Stimulated activated naive CD8-positive, alpha-beta T cell treated with anti-CD3 and anti-CD28 coated beads, Interleukin-15, Interleukin-2, amounts not matched to agents 100 ng/mL and 50 ng/mL, for 24 hours (primary cell): ENCODE data around the gene ZMYND19.
"Not testable (repeated sequence)": the region's sequence is repeated elsewhere in the genome, so short reads cannot be mapped to it uniquely, and the experiment has no call there.

Source experiments
- H3K27ac Mint-ChIP-seq: one replicate; pipeline ENCODE4 v1.8.0; 2021; ENCODE audit warnings: mild to moderate bottlenecking, mixed read lengths
- H3K27me3 Mint-ChIP-seq: one replicate; pipeline ENCODE4 v1.8.0; 2021; ENCODE audit warnings: mixed read lengths
- H3K36me3 Mint-ChIP-seq: one replicate; pipeline ENCODE4 v1.8.0; 2021; ENCODE audit warnings: low read depth, mixed read lengths
- H3K4me1 Mint-ChIP-seq: one replicate; pipeline ENCODE4 v1.8.0; 2021; ENCODE audit warnings: low read depth, mixed read lengths
- H3K4me3 Mint-ChIP-seq: one replicate; pipeline ENCODE4 v1.8.0; 2021; ENCODE audit warnings: mild to moderate bottlenecking, mixed read lengths
- H3K9me3 Mint-ChIP-seq: one replicate; pipeline ENCODE4 v1.8.0; 2021; ENCODE audit warnings: mixed read lengths

ZMYND19 gene

DNA sequence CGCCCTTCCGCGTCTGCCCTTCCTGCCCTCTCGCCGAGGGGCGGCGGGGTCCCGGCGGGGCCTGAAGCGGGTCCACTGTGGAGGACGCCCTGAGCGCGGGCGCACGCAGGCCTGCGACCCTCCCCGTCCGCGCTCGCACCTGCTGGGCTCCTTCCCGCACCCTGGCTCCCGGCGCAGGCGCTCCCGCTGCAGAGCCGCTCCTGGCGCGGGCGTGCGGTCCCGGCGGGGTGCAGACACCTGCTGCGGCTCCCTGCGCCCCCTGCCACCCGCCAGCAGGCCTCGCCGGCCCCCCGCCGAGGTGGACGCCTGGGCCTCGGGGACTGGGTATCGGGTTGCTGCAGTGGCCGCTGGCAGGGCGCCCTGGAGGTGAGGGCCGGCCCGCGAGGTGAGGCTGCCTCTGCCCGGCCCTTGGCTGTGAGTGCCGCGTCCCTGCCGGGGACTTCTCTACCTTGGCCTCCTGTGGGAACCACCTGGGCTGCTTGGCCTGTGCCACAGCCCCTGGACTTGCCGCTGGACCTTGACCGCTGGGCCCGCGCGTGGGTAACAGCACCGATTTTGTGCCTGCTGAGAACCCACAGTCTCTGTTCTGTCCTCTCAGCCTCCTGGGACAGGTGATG lies 15.8 kb upstream of the ZMYND19 start:
- Mint-ChIP-seq H3K27ac (no peak overlapping the region), H3K27me3 (no peaks in the 10 kb centered on the region), H3K4me1 (peaks cover 25% of the 10 kb centered on the region), H3K4me3 (peak overlapping the region; percentile 85), H3K9me3 (no peaks in the 10 kb centered on the region), H3K36me3 (no peaks in the 10 kb centered on the region)

DNA sequence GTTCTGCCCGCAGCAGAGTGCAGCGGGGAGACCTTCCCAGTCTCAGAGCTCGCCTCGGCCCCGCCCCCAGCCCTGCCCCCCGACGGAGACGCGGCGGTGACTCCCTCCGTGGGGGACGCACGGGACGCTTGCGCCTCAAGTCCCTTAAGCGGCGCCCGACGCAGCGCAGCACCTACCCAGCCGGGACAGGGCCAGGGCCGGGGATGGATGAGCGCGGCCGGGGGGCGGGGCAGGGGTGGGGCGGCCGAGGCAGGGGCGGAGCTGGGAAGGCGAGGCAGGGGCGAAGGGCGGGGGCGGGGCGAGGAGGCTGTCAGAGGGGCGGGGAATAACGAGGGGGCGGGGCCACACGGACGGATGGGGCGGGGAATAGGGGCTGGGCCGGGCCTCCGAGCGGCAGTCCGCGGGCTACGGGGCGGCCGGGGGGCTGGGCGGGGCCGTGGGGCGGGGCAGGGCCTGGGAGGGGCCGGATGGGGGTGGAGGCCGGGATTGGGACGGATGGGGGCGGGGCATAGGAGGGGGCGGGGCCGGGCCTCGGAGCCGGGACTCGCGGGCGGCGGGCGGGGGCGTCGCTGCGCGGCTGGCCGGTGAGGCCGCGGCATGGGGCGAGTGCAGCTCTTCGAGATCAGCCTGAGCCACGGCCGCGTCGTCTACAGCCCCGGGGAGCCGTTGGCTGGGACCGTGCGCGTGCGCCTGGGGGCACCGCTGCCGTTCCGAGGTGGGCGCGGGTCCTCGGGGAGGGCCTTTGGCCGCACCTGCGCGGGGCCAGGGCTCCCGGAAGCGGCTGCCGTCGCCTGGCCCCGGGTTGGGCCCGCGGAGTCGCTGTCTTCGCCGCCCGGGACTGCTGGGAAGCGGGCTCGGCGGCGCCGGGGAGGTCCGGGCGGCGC lies 15.1 kb upstream of the ZMYND19 start, which contains the start of gene ARRDC1:
ARRDC1 (plus strand) TSS at position 566 of the 884 bp plus-strand sequence; CDS start at position 598, 32 bp downstream.
- Mint-ChIP-seq H3K36me3 (no peaks in the 10 kb centered on the region), H3K4me3 (peak within 1 kb of the TSS; percentile 85), H3K4me1 (peaks cover 22% of the 10 kb centered on the region), H3K27ac (no peak within 1 kb of the TSS), H3K27me3 (no peaks in the 10 kb centered on the region), H3K9me3 (no peaks in the 10 kb centered on the region)

DNA sequence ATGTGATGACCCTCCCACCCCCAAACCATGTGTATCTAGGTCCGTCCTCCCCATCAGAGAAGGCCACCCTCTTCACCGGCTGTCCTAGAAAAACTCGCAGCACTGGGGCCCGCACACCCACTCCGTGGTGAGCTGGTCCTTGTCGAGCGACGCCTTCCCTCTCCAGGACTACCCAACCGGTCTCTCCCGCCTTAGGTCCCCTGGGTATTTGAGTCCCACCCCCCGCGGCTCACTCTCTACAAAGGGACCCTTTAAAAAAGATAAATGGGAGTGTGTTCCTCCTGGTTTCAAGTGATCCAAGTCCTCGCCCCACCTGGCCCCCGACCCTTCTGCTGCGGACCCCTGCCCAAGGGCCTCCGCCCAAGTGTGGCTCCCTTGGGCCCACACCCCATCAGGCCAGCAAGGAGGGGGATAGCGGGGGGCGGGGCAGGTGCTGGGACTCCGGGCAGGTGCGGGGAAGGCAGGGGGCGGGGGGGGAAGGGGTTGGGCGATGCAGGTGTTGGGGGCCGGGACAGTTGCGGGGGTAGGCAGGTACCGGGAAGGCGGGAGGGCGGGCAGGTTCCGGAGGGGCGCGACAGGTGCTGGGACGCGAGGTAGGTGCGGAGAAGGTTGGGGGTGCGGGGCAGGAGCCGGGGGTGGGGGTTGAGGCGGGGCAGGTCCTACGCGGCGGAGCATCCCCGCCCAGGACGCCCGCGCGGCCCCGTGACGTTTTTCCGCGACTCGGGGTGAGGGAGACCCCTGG lies 14.2 kb upstream of the ZMYND19 start:
- H3K4me1 Mint-ChIP-seq, result peaks cover 22% of the 10 kb centered on the region
- H3K9me3 Mint-ChIP-seq, result no peaks in the 10 kb centered on the region
- H3K27me3 Mint-ChIP-seq, result no peaks in the 10 kb centered on the region
- H3K4me3 Mint-ChIP-seq, result peak overlapping the region; percentile 13
- H3K27ac Mint-ChIP-seq, result no peak overlapping the region
- no peaks in the 10 kb centered on the region for H3K36me3 Mint-ChIP-seq

DNA sequence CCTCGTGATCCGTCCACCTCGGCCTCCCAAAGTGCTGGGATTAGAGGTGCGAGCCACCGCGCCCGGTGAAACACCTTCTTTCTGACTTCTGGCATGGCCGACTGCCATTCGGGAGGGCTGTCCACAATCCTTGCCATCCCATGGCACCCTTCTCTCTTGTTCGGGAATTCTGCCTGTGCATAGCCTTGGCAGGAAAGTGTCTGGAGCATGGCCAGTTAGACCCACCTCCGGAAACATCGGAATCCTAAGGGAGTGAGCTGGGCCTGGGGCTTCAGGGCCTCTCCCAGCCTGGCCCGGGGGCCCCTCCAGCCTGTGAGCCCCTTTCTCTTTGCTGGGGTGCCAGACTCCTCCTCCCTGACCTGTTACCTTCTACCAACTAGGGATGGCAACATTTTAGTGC lies 13.6 kb upstream of the ZMYND19 start:
- peaks cover 22% of the 10 kb centered on the region for H3K4me1 Mint-ChIP-seq
- H3K4me3 Mint-ChIP-seq, result peak overlapping the region; percentile 13
- H3K36me3 Mint-ChIP-seq, result no peaks in the 10 kb centered on the region
- no peak overlapping the region for H3K27ac Mint-ChIP-seq
- H3K27me3 Mint-ChIP-seq, result no peaks in the 10 kb centered on the region
- no peaks in the 10 kb centered on the region for H3K9me3 Mint-ChIP-seq

DNA sequence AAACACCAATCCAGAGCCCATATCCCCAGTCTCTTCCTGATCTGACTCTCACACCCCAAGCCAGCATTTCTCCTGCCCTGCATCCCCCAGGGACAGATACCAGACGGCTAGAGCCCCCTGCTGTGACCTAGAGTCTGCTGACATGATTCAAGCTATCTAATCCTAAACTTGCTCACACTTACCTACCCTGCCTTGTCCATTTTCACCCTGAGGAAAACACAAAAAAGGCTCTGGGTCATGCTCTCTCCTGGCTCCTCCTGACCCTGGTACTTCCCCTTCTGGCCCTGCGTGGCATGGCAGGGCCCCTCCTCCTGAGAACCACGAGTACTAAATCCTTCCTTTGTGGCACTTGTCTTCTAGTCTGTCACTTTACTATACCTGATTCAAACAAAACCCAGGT lies 12.3 kb upstream of the ZMYND19 start:
- Mint-ChIP-seq H3K9me3 (no peaks in the 10 kb centered on the region), H3K36me3 (no peaks in the 10 kb centered on the region), H3K27ac (peak overlapping the region; percentile 9), H3K4me3 (no peak overlapping the region), H3K4me1 (peaks cover 21% of the 10 kb centered on the region), H3K27me3 (no peaks in the 10 kb centered on the region)

DNA sequence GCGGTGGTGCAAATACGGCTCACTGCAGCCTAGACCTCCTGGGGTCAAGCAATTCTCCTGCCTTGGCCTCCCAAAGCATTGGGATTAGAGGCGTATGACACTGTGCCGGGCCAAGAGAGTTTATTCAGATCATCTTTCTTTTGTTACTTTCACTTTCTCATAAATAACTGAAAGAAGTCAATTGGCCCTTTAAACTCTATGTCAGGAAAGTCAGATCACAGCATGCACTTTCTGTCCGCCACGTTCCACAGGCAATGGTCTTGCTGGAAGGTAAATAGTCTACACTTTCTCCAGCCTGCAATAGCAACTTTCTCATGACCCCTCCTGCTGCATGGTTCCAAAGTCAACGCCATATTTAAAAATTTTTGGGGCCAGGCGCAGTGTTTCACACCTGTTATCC lies 8.6 kb upstream of the ZMYND19 start:
- Mint-ChIP-seq H3K27ac (no peak overlapping the region), H3K4me1 (peaks cover 6% of the 10 kb centered on the region), H3K27me3 (no peaks in the 10 kb centered on the region)

DNA sequence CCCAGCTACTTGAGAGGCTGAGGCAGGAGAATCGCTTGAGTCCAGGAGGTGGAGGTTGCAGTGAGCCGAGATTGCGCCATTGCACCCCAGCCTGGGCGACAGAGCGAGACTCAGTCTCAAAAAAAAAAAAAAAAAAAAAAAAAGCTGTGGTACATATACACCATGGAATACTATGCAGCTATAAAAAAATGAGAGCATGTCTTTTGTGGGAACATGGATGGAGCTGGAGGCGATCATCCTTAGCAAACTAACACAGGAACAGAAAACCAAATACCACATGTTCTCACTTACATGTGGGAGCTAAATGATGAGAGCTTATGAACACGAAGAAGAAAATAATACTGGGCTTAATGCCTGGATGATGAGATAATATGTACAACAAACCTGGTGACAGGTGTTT lies 6.3 kb upstream of the ZMYND19 start:
- not testable (repeated sequence) for H3K36me3 Mint-ChIP-seq, H3K4me3 Mint-ChIP-seq, H3K27me3 Mint-ChIP-seq, H3K9me3 Mint-ChIP-seq, H3K27ac Mint-ChIP-seq, H3K4me1 Mint-ChIP-seq

More for the DNA sequence above, 8.6 kb upstream of the ZMYND19 start:
- H3K4me3 Mint-ChIP-seq, result no peak overlapping the region
- no peaks in the 10 kb centered on the region for H3K9me3 Mint-ChIP-seq
- H3K36me3 Mint-ChIP-seq, result no peaks in the 10 kb centered on the region

DNA sequence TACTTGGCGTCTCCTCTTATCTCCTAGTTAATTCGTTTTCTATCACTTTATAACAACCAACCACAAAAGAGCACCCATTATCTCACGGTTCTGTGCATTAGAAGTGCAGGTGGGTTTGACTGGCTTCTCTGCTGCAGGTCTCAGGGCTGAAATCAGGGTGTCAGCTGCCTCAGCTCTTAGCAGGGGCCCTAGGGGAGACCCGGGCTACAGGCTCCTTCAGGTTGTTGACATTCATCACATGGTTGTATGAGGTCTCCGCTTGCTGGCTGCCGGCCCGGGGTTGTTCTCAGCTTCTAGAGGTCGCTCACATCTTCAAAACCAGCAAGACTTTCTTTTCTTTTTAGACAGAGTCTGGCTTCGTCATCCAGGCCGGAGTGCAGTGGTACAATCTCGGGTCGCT lies 2.9 kb upstream of the ZMYND19 start:
- Mint-ChIP-seq H3K27ac (no peak overlapping the region), H3K36me3 (peaks cover 5% of the 10 kb centered on the region), H3K27me3 (no peaks in the 10 kb centered on the region), H3K4me1 (peaks cover 17% of the 10 kb centered on the region), H3K9me3 (no peaks in the 10 kb centered on the region), H3K4me3 (no peak overlapping the region)

DNA sequence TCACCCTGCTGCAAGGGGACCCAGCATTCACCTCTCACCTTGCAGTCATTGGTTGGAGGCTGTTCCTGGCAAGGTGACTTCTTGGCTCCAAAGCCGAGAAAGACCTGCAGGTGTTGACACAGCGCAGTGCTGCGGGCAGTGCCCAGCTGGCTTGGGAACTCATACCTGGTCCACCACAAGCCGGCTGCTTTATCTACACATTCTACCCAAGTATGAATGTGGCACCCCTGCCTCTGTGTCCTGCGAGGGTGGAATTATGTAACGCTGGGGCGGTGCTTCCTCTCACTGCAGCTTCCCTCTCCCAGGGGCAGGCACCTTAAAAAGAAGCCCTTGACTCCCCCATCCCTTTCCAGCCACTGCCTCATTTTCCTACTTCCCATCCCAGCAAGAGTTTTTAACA lies 2.5 kb upstream of the ZMYND19 start:
- H3K36me3 Mint-ChIP-seq, result peaks cover 9% of the 10 kb centered on the region
- H3K27ac Mint-ChIP-seq, result no peak overlapping the region
- H3K27me3 Mint-ChIP-seq, result no peaks in the 10 kb centered on the region
- peaks cover 21% of the 10 kb centered on the region for H3K4me1 Mint-ChIP-seq
- no peaks in the 10 kb centered on the region for H3K9me3 Mint-ChIP-seq
- H3K4me3 Mint-ChIP-seq, result no peak overlapping the region

DNA sequence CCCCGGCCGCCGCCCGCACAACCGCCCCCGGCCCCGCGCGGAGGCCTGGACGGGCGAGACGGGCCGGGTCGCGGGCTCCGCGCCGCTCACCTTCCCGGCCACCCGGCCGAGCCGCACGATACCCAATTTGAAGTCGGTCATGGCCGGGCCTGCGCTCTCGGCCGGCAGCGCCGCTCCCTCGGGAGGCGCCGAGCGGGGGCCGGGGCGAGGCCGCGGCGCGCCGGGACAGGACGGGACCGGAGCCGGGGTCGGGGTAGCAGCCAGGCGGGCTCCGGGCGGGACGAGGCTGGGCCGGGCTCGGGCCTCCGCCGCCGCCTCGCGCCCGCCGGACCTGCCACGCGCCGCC lies 216 bp downstream of the ZMYND19 start:
- H3K4me3 Mint-ChIP-seq, result no peak overlapping the region

DNA sequence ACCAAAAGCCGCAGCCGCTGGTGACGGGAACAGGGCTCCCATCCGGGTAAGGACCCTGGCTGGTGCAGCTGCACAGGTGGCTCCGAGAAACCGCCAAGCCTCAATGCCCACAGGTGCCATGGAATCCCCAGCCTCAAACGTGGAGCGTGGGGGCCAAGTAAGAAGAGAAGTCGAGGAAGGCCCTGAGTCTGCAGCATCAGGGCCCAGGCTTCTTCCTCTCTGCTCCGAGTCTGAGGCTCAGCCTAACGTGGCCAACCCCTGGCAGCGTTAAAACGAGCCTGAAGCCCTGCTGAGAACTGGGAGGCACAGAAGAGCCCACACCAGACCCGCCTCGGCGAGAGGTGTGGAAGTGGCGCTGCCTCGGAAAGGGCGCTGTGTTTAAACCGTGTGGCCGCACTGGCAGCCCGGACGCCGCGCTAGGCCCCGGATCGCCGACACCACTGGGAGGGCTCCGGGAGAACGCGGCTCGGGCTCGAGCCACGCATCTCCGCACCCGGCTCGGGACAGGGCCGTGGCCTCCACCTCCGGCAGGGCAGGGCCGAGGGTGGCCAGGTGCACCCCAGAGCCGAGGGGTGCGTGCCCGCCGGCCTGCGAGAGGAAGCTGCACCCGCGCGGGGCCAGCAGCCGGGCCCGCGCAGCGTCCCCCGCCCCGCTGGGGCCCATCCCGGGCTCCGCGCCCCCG lies 730 bp downstream of the ZMYND19 start:
- Mint-ChIP-seq H3K36me3 (peaks cover 31% of the 10 kb centered on the region), H3K4me1 (peaks cover 22% of the 10 kb centered on the region), H3K27ac (peak overlapping the region; percentile 85), H3K9me3 (no peaks in the 10 kb centered on the region), H3K27me3 (no peaks in the 10 kb centered on the region), H3K4me3 (peak overlapping the region; percentile 89)

More for the DNA sequence above, 216 bp downstream of the ZMYND19 start:
- Mint-ChIP-seq H3K27ac (no peak overlapping the region), H3K27me3 (no peaks in the 10 kb centered on the region), H3K4me1 (peaks cover 22% of the 10 kb centered on the region), H3K36me3 (peaks cover 28% of the 10 kb centered on the region), H3K9me3 (no peaks in the 10 kb centered on the region)

DNA sequence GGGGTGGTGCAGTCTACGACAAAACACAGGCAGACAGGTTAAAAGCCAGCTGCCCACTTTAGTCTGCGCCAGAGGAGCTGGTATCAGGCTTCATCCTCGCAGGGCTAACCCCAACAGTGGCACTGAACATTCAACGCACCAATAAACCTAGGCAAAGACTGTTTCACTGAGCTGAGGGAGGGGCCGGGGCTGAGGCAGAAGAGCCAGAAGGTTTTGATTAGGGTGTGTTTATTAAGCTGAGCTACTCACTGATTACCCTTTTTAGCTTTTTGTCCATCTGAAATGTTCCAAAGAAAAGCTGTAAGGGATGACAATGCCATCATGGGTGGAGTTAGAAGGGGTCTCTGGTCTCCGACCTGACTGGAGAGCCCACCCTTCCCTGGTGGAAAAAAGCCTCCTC lies 1.4 kb downstream of the ZMYND19 start:
- H3K27ac Mint-ChIP-seq, result no peak overlapping the region
- no peaks in the 10 kb centered on the region for H3K9me3 Mint-ChIP-seq
- H3K36me3 Mint-ChIP-seq, result peaks cover 32% of the 10 kb centered on the region
- H3K4me1 Mint-ChIP-seq, result peaks cover 22% of the 10 kb centered on the region
- no peaks in the 10 kb centered on the region for H3K27me3 Mint-ChIP-seq
- peak overlapping the region; percentile 89 for H3K4me3 Mint-ChIP-seq

DNA sequence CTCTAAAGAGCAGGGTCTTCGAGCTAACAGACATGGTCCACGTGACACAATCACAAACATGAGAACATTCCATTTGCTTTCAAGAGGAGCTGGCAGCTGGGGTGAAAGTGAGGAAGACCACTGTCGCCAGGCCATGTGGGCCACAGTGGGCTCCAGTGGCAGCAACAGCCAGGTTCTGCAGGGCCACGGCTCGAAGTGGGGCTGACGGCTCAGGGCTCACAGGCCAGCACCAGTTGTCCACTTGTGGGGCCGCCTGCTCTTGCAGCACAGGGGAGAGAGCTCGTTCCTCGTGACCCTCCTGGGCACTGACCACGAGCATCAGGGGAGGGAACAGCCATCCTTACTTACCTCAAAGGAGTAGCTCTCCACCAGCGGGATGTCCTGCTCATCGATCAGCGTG lies 2.0 kb downstream of the ZMYND19 start:
- Mint-ChIP-seq H3K9me3 (no peaks in the 10 kb centered on the region), H3K4me3 (peak overlapping the region; percentile 89), H3K36me3 (peaks cover 38% of the 10 kb centered on the region), H3K4me1 (peaks cover 22% of the 10 kb centered on the region), H3K27ac (no peak overlapping the region), H3K27me3 (no peaks in the 10 kb centered on the region)

DNA sequence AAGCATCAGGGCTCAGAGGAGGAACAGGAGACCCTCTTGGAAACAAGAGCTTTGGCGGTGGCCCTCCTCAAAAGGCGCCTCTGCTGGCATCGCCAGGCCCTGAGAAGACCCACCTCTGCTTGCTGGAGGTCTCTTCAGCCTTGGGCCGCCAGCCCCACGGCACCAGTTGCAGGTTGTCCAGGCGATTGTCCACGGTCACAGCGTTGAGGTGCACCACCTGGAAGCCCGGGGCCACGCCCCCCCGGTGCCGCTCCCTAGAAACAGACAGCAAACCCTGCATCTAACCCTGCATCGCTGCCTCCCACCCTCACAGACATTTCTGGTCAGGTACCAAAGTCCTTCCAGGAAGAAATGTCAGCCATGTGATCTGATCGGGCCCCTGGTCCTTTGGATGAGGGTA lies 3.5 kb downstream of the ZMYND19 start:
- Mint-ChIP-seq H3K27ac (no peak overlapping the region), H3K9me3 (no peaks in the 10 kb centered on the region), H3K27me3 (no peaks in the 10 kb centered on the region), H3K4me1 (peaks cover 22% of the 10 kb centered on the region), H3K36me3 (peaks cover 46% of the 10 kb centered on the region), H3K4me3 (no peak overlapping the region)

DNA sequence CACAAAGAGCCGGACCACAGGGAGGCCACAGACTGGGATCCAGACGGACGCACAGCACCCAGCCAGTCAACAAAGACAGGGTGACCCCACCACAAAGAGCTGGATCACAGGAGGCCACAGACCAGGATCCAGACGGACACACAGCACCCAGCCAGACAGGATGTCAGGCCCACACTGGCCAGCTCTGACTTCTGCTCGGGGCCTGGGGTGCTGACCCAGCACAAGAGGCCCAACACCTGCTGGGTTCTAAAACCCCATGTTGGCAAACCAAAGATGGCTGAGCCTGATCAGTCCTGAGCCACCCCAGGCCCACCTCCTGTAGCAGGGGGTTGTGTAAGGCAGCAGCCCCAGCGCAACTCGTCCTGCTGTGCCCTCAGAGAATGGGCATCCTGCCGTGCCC lies 6.4 kb downstream of the ZMYND19 start:
- H3K4me3 Mint-ChIP-seq, result no peak overlapping the region
- H3K9me3 Mint-ChIP-seq, result no peaks in the 10 kb centered on the region
- peaks cover 19% of the 10 kb centered on the region for H3K4me1 Mint-ChIP-seq
- H3K36me3 Mint-ChIP-seq, result peaks cover 54% of the 10 kb centered on the region
- no peak overlapping the region for H3K27ac Mint-ChIP-seq
- no peaks in the 10 kb centered on the region for H3K27me3 Mint-ChIP-seq
